ENCODE measurements around the gene KLHL35.

KLHL35 gene

GRCh38 chr11:75467311-75467710, 34.3 kb upstream of the KLHL35 start:
- Histone ChIP-seq H3K4me3 (ENCODE audit: insufficient read depth, low read length, poor library complexity, severe bottlenecking) (no peak overlapping the region), H4K20me1 (ENCODE audit: low read depth, low read length) (no peaks in the 10 kb centered on the region), H3K9me3 (ENCODE audit: insufficient read depth, low read length) (no peaks in the 10 kb centered on the region), H2AFZ (ENCODE audit: low read depth, low read length, severe bottlenecking) (no peak overlapping the region), H3K9ac (ENCODE audit: low read length) (no peak overlapping the region), H3K9me2 (replicated peaks; ENCODE audit: insufficient read depth, low read length) (no peaks in the 10 kb centered on the region), H3K27me3 (ENCODE audit: low read length) (no peaks in the 10 kb centered on the region), H3K36me3 (ENCODE audit: low read length) (no peaks in the 10 kb centered on the region), H3K27ac (ENCODE audit: low read depth, low read length) (no peak overlapping the region), H3K79me2 (ENCODE audit: insufficient read depth, low read length) (no peaks in the 10 kb centered on the region), H3K4me2 (ENCODE audit: low read depth, low read length, poor library complexity, severe bottlenecking) (no peak overlapping the region), H3F3A (ENCODE audit: insufficient read depth) (no peaks in the 10 kb centered on the region)
- TF ChIP-seq EZH2phosphoT487 (conservative IDR thresholded peaks at IDR 0.05; ENCODE audit: low read length) (no peak), CTCF (IDR thresholded peaks at IDR 0.05; ENCODE audit: insufficient read depth, low read length, poor library complexity, severe bottlenecking) (no peak)

GRCh38 chr11:75465701-75466531, 32.9 kb upstream of the KLHL35 start:
- Histone ChIP-seq H3K27ac (ENCODE audit: low read depth, low read length) (no peak overlapping the region), H4K20me1 (ENCODE audit: low read depth, low read length) (no peaks in the 10 kb centered on the region), H3K4me2 (ENCODE audit: low read depth, low read length, poor library complexity, severe bottlenecking) (no peak overlapping the region), H2AFZ (ENCODE audit: low read depth, low read length, severe bottlenecking) (no peak overlapping the region), H3K9me3 (ENCODE audit: insufficient read depth, low read length) (no peaks in the 10 kb centered on the region), H3F3A (ENCODE audit: insufficient read depth) (no peaks in the 10 kb centered on the region), H3K36me3 (ENCODE audit: low read length) (no peaks in the 10 kb centered on the region), H3K79me2 (ENCODE audit: insufficient read depth, low read length) (no peaks in the 10 kb centered on the region), H3K9me2 (replicated peaks; ENCODE audit: insufficient read depth, low read length) (no peaks in the 10 kb centered on the region), H3K9ac (ENCODE audit: low read length) (no peak overlapping the region), H3K27me3 (ENCODE audit: low read length) (no peaks in the 10 kb centered on the region), H3K4me3 (ENCODE audit: insufficient read depth, low read length, poor library complexity, severe bottlenecking) (no peak overlapping the region)
- TF ChIP-seq CTCF (IDR thresholded peaks at IDR 0.05; ENCODE audit: insufficient read depth, low read length, poor library complexity, severe bottlenecking) (no peak), EZH2phosphoT487 (conservative IDR thresholded peaks at IDR 0.05; ENCODE audit: low read length) (no peak)

GRCh38 chr11:75463106-75463774, 30.2 kb upstream of the KLHL35 start:
- H3K27ac ChIP-seq (ENCODE audit: low read depth, low read length) = no peak overlapping the region
- H3K9me2 ChIP-seq (replicated peaks; ENCODE audit: insufficient read depth, low read length) = no peaks in the 10 kb centered on the region
- no peaks in the 10 kb centered on the region for H3K9me3 ChIP-seq (ENCODE audit: insufficient read depth, low read length)
- no peak overlapping the region for H3K9ac ChIP-seq (ENCODE audit: low read length)
- H3K36me3 ChIP-seq (ENCODE audit: low read length) = no peaks in the 10 kb centered on the region
- H4K20me1 ChIP-seq (ENCODE audit: low read depth, low read length) = no peaks in the 10 kb centered on the region
- no peak overlapping the region for H3K4me2 ChIP-seq (ENCODE audit: low read depth, low read length, poor library complexity, severe bottlenecking)
- no peaks in the 10 kb centered on the region for H3K79me2 ChIP-seq (ENCODE audit: insufficient read depth, low read length)
- H2AFZ ChIP-seq (ENCODE audit: low read depth, low read length, severe bottlenecking) = no peak overlapping the region
- no peaks in the 10 kb centered on the region for H3F3A ChIP-seq (ENCODE audit: insufficient read depth)
- no peaks in the 10 kb centered on the region for H3K27me3 ChIP-seq (ENCODE audit: low read length)
- TF ChIP-seq EZH2phosphoT487 (conservative IDR thresholded peaks at IDR 0.05; ENCODE audit: low read length) = no peak
- TF ChIP-seq CTCF (IDR thresholded peaks at IDR 0.05; ENCODE audit: insufficient read depth, low read length, poor library complexity, severe bottlenecking) = no peak
- H3K4me3 ChIP-seq (ENCODE audit: insufficient read depth, low read length, poor library complexity, severe bottlenecking) = no peak overlapping the region

Data from SU-DHL-6 (cell line).